Adipocyte (in vitro differentiated cells): ENCODE data around the gene WNT5B.

Source experiments
- DNase-seq: peaks from one replicate; pipeline ENCODE4 v3.0.0-alpha.2; 2015; ENCODE audit warnings: low read depth
- H3K27me3 ChIP-seq: replicated peaks from 2 replicates; pipeline ENCODE4 v1.7.0; 2013; ENCODE audit warnings: mild to moderate bottlenecking, low read length, moderate library complexity; ENCODE audit not compliant: control insufficient read depth, insufficient read depth
- H3K36me3 ChIP-seq: 2 replicates; pipeline ENCODE4 v1.7.0; 2013; ENCODE audit warnings: low read length, mild to moderate bottlenecking, moderate library complexity; ENCODE audit not compliant: control insufficient read depth, insufficient read depth, severe bottlenecking
- H3K4me1 ChIP-seq: 2 replicates; pipeline ENCODE4 v1.7.0; 2013; ENCODE audit warnings: mild to moderate bottlenecking, low read length, moderate library complexity; ENCODE audit not compliant: control insufficient read depth, insufficient read depth
- H3K4me3 ChIP-seq: 2 replicates; pipeline ENCODE4 v1.7.0; 2013; ENCODE audit warnings: mild to moderate bottlenecking, low read length, moderate library complexity
- H3K9ac ChIP-seq: 2 replicates; pipeline ENCODE4 v1.7.0; 2013; ENCODE audit warnings: mild to moderate bottlenecking, low read length, moderate library complexity
- H3K9me3 ChIP-seq: 2 replicates; pipeline ENCODE4 v1.7.0; 2013; ENCODE audit warnings: mild to moderate bottlenecking, low read length, moderate library complexity; ENCODE audit not compliant: control insufficient read depth

WNT5B gene

DNA sequence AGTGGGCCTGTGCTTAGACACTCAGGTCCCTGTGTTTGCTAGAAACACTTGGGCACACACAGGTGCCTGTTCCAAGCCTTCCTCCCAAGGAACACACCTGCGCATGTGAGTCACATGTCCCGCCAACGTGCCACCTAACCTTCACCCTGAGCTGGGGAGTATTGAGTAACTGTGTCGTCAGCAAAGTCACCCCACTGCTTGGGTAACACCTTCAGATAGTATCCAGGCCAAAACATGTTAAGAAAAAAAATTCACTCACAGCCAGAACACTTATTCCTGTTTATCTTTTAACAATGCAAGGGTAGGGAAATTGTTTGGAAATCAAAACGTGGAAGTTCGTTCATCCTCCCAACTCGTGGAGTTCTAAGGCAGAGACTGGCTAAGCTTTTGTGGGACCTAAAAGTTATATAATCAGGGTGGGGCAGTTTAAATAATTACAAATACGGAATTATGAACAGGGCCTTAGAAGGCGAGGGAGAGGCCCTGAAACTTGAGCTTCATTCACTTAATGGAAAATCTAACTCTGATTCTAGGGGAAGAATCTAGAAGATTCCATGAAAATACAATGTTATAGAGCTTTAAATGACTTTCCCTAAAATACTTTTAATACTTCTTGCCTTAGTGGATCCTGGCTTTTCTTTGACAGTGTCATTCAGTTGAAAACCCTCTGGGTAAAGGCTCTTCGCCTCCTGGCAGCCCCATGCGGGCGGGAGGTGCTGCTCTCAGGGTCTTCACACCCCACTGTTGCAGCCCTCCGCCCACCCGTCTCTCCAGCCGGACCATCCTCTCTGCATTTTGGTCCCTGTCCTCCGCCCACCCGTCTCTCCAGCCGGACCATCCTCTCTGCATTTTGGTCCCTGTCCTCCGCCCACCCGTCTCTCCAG, 31.5 kb downstream of the WNT5B start:
- Histone ChIP-seq H3K27me3 (no peaks in the 10 kb centered on the region), H3K4me1 (peaks cover 8% of the 10 kb centered on the region), H3K9ac (peak overlapping the region; percentile 37), H3K4me3 (peak overlapping the region; percentile 43), H3K9me3 (no peaks in the 10 kb centered on the region), H3K36me3 (no peaks in the 10 kb centered on the region)
- DNase-seq: peak; percentile 42

DNA sequence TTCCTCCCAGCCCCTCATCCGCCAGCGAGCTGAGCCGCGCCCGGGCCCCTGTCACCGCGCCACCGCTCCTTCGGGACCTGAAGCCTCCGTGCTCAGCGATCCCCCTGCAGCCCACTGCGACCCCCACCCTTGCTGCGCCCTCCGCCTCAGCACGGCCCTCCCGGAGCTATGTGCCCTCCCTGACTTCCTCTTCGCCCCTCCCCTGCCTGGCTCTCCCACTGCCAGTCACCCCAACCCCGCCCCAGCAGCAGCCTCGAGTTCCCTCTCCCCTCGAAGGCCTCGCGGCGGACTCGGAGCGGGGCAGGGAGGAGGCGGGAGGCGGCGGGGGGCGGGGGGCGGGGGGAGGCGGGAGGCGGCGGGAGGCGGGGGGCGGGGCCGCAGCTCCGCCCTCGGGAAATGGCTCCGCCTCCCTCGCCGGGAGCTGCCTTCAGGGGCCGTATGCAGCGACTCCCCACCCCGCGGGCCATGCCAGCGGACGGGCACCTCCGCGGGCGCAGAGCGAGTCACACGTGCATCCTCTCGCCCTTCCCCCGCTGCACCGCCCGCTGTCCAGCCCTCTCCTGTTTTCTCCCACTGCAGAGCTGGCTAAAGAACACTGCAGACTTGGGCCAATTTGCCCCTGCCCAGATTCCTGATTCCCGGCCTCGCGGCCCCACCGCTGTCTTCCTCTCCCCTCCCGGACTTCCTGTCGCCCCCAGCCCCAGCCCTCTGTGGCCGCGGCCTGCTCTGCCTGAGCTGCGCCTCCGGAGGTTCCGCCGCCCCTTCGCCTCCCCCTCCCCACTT, 32.7 kb downstream of the WNT5B start:
- Histone ChIP-seq H3K9ac (peak overlapping the region; percentile 80), H3K27me3 (no peaks in the 10 kb centered on the region), H3K4me3 (peak overlapping the region; percentile 74), H3K4me1 (peaks cover 14% of the 10 kb centered on the region), H3K36me3 (no peaks in the 10 kb centered on the region), H3K9me3 (no peaks in the 10 kb centered on the region)
- DNase-seq: peak; percentile 96

DNA sequence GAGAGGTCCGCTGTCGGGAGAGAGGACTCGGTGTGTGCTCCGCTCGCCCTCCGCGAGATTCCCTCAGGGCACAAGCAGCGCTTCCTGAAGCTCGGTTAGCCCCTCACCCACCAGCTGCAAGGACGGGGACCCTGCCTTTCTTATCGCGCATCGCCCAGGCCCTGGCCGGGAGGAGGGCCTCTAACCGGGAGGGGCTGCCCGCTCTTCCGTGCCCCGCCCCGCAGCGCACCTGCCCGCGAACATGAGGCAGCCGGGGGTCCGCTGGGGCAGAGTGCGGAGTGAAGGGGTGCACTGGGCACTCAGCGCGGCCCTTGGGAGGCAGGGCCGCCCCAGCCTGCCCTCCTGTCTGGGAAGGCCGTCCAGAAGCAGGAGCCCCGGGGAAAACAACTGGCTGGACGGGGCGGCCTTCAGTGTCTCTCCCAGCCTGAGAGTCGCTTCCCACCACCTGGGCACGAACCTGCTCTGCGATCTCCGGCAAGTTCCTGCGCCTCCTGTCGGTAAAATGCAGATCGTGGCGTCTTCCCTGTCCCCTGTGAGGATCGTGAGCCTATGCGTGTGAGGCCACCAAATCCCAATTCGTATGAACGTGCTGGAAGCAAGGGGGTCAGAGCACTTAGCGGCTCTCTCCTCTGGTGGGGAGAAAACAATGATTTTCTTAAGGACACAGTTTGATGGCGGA, 33.9 kb downstream of the WNT5B start:
- no peak overlapping the region for H3K9ac ChIP-seq
- no peaks in the 10 kb centered on the region for H3K9me3 ChIP-seq
- H3K4me1 ChIP-seq: peaks cover 23% of the 10 kb centered on the region
- no peak overlapping the region for H3K4me3 ChIP-seq
- no peaks in the 10 kb centered on the region for H3K27me3 ChIP-seq
- DNase-seq: no peak
- H3K36me3 ChIP-seq: no peaks in the 10 kb centered on the region

DNA sequence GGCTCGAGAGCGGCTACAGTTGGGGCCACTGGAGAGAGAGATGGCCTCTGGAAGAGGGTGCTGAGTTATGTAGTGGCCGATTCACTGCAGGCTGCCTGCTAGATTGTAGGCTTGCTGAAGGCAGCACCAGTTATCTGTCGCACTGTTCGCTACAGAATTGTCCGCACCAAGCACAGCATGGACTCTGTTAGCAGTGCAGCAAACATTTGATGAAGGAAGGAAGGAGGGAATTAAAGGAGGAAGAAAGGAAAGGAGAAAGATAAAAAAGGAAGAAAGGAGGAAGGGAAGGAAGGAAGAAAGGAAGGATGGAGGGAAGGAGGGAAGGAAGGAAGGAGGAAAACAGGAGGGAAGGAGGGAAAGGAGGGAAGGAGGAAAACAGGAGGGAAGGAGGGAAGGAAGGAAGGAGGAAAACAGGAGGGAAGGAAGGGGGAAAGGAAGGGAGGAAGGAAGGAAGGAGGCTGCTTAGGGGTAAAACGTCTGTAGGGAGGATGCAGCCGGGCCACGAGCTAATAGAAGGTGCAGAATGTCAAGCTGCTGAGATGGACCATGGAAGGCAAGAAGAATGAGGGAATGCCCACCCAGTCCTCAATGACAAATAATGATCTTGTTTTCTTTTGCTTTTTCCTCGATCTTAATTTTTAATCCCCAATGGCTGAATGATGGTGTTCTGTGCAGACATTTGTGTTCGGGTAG, 34.6 kb downstream of the WNT5B start:
- Histone ChIP-seq H3K4me1 (peaks cover 25% of the 10 kb centered on the region), H3K4me3 (no peak overlapping the region), H3K9me3 (no peaks in the 10 kb centered on the region), H3K9ac (no peak overlapping the region), H3K36me3 (no peaks in the 10 kb centered on the region), H3K27me3 (no peaks in the 10 kb centered on the region)
- DNase-seq: no peak

DNA sequence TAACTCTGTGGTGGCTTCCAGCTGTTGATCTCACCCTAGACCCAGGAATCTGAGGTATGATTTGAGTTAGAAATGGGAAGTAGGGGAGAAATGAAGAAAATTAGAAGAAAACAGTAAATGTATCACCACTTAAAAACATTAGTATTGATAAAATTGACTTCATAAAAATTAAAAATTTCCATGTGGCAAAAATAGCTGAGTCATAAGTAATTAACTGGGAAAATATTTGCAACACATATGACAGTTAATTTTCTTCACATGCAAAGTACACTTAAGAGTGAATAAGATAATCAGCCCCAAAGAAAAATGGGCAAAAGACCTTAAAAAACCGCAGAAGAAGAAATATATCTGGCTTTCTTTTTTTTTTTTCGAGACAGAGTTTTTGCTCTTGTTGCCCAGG, 36.3 kb downstream of the WNT5B start:
- peaks cover 37% of the 10 kb centered on the region for H3K4me1 ChIP-seq
- no peaks in the 10 kb centered on the region for H3K27me3 ChIP-seq
- H3K36me3 ChIP-seq: no peaks in the 10 kb centered on the region
- H3K9ac ChIP-seq: no peak overlapping the region
- DNase-seq: no peak
- no peak overlapping the region for H3K4me3 ChIP-seq
- H3K9me3 ChIP-seq: no peaks in the 10 kb centered on the region

DNA sequence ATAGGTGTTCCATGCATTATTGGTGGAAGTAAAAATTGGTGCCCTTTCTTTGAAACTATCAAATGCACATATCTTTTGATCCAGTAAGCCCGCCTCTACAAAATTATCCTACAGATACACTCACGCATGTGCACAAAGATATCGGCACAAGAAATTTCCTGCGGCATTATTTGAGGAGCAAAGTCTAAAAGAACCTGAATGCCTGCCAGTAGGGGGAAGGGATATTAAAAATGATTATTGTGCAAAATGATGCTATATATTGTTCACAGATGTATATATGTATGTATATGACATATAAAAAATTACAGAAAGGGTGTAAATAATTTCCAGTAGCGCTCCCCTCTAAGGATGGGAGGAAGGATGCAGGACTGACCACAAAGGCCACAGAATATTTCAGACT, 37.2 kb downstream of the WNT5B start:
- Histone ChIP-seq H3K4me3 (no peak overlapping the region), H3K27me3 (no peaks in the 10 kb centered on the region), H3K36me3 (no peaks in the 10 kb centered on the region), H3K4me1 (peaks cover 39% of the 10 kb centered on the region), H3K9me3 (no peaks in the 10 kb centered on the region), H3K9ac (no peak overlapping the region)
- no peak for DNase-seq

DNA sequence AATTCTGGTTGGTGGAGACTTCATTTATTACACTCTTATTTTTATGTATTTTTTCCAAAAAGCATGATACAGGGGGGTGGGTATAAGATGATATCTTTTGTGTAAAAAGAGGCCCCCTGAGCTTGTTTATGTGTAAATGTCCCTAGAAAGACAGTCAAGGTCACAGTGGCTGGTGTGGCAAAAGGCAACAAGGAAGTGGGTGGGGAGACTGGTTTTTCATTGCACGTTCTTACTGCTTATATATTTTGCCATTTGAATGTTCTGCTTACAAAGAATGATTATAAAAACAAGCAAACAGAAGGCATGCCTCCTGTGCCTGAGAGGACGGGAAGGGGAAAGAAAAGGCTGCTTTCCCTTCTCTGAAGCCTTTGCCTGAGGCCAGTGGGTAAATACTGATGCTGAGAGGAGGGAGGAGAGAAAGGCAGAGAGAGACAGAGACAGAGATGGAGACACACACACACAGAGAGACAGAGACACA, 37.7 kb downstream of the WNT5B start:
- Histone ChIP-seq H3K27me3 (no peaks in the 10 kb centered on the region), H3K9ac (peak overlapping the region; percentile 47), H3K36me3 (no peaks in the 10 kb centered on the region), H3K4me1 (peaks cover 37% of the 10 kb centered on the region), H3K4me3 (no peak overlapping the region), H3K9me3 (no peaks in the 10 kb centered on the region)
- DNase-seq: peak; percentile 35

DNA sequence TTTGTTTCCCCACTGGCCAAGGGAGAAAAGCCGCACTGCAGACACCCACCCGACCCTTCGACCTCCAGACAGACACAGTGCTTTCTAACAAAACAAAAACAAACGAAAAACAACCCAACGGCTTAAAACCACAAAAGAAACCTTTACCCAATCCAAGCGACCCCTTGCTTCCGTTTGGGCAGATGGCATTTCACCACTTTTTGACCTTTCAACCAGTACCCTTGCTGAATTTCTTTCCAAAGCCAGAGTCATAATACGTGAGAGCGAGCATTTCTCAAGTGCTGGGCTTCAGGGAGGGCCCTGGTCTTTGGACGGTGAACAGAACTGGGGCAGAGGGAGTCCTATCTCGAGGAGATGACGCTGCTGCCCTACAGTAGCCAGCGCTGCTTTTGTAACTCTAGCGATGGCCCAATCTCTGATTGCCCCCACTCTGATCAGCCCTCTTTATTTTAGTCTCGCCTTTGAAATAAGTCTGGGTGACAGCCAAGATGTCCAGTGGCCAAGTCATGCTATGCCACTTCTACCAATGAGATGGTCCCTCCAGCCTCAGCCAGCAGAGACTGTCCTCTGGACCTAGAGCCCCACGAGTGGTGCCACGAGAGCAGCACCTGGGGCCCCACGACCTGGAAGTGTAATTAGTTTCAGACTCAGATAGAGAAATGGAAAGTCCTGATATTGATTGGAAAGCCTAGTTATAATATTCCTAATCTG, 40.0 kb downstream of the WNT5B start:
- Histone ChIP-seq H3K4me1 (peaks cover 37% of the 10 kb centered on the region), H3K9ac (peak overlapping the region; percentile 35), H3K27me3 (no peaks in the 10 kb centered on the region), H3K4me3 (no peak overlapping the region), H3K9me3 (no peaks in the 10 kb centered on the region), H3K36me3 (no peaks in the 10 kb centered on the region)
- DNase-seq: no peak

DNA sequence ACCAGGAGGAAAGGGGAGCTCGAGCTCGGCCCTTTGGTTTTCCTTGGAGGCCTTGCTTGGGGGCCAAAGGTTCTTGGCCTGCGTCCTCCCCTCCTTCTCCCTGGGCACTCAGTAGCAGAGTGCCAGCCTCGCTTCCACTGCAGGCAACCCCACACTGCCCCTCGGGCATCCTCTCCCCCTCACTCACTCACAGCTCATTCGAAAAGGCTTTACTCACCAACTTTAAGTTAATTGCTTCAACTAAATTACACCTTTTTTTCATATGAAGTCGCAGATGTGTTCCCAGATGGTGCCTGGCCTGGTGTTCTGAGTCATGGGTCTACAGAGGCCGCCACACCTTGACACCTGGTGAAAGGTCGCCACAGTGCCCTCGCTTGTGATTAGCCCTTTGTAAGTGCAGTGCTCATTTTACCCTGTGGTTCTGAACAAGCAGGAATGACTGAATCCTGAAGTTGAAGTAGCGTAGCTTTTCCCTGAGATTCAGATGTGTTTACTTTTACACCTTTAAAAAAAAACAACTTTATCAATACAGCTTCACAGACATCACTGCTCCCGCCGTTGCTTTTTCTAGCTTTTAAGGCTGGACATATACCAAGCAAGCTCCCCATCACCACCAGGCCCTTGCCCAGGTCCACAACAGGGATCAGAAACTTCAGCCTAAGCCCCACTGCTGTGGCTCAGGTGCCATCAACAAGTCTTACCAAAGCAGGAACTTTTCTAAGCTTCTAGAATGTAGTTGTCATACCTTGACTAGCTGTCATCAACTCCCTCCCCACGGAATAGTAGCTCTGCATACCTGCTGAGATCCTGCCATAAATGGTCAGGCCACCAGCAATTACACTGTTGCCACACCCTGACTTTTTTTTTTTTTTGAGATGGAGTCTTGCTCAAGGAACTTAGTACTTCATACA, 41.6 kb downstream of the WNT5B start:
- peaks cover 31% of the 10 kb centered on the region for H3K4me1 ChIP-seq
- H3K9me3 ChIP-seq: peaks cover 2% of the 10 kb centered on the region
- H3K9ac ChIP-seq: no peak overlapping the region
- DNase-seq: no peak
- H3K4me3 ChIP-seq: no peak overlapping the region
- H3K27me3 ChIP-seq: no peaks in the 10 kb centered on the region
- no peaks in the 10 kb centered on the region for H3K36me3 ChIP-seq

DNA sequence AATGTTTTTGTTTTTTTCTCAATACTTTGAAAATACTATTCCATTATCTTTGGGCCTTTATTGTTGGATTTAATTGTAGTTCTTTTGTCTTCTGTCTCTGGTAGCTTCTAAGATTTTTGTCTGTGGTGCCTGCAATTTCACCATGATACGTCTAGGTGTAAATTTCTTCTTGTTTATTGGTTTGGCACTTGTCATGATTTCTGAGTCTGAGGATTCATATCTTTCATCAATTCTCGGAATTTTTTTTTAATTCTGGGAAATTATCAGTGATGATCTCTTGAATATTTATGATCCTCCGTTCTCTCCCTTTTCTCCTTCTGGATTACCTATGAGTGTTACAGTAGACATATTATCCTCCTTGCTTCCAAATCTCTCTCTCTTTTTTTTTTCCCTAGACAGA, 47.0 kb downstream of the WNT5B start:
- Histone ChIP-seq H3K9me3 (peaks cover 16% of the 10 kb centered on the region), H3K36me3 (no peaks in the 10 kb centered on the region), H3K4me3 (no peak overlapping the region), H3K4me1 (no peaks in the 10 kb centered on the region), H3K27me3 (no peaks in the 10 kb centered on the region), H3K9ac (no peak overlapping the region)
- DNase-seq: no peak
